Trophoblast cell (in vitro differentiated cells and primary cell): Measurements from ENCODE around the gene RAPGEF1.

Source experiments
- DNase-seq, 2 donors: peaks; one replicate each; pipeline ENCODE4 v3.0.0-alpha.2; 2016
- H2AFZ ChIP-seq: 2 replicates; pipeline ENCODE4 v1.6.1; 2013; ENCODE audit warnings: low read length, moderate library complexity, mild to moderate bottlenecking; ENCODE audit not compliant: insufficient read depth, poor library complexity
- H2AK5ac ChIP-seq: 2 replicates; pipeline ENCODE4 v1.6.1; 2013; ENCODE audit warnings: mild to moderate bottlenecking, low read length
- H2BK120ac ChIP-seq: 2 replicates; pipeline ENCODE4 v1.6.1; 2013; ENCODE audit warnings: low read length, mild to moderate bottlenecking, moderate library complexity; ENCODE audit not compliant: insufficient read depth, poor library complexity
- H2BK12ac ChIP-seq: 2 replicates; pipeline ENCODE4 v1.6.1; 2013; ENCODE audit warnings: mild to moderate bottlenecking, low read length, moderate library complexity
- H2BK5ac ChIP-seq: 2 replicates; pipeline ENCODE4 v1.6.1; 2013; ENCODE audit warnings: low read length, low read depth, moderate library complexity, mild to moderate bottlenecking; ENCODE audit not compliant: poor library complexity
- H3K14ac ChIP-seq: 2 replicates; pipeline ENCODE4 v1.6.1; 2013; ENCODE audit warnings: mild to moderate bottlenecking, low read length
- H3K18ac ChIP-seq: 2 replicates; pipeline ENCODE4 v1.6.1; 2013; ENCODE audit warnings: mild to moderate bottlenecking, low read length
- H3K23ac ChIP-seq: 2 replicates; pipeline ENCODE4 v1.6.1; 2013; ENCODE audit warnings: low read length
- H3K27ac ChIP-seq: 2 replicates; pipeline ENCODE4 v1.5.1; 2013; ENCODE audit warnings: low read depth, mild to moderate bottlenecking, inconsistent platforms, low read length, moderate library complexity
- H3K27me3 ChIP-seq: 2 replicates; pipeline ENCODE4 v1.6.1; 2013; ENCODE audit warnings: inconsistent platforms, mild to moderate bottlenecking, low read length, moderate library complexity; ENCODE audit not compliant: insufficient read depth
- H3K36me3 ChIP-seq, 2 experiments: 1 replicate in 1 of 2; 2 replicates in 1 of 2; pipeline ENCODE4 v1.6.1; 2013; ENCODE audit warnings: low read length in 2 of 2, mild to moderate bottlenecking in 2 of 2, moderate library complexity in 1 of 2; ENCODE audit not compliant: insufficient read depth in 2 of 2, control insufficient read depth in 1 of 2
- H3K4ac ChIP-seq: 2 replicates; pipeline ENCODE4 v1.6.1; 2013; ENCODE audit warnings: low read depth, mild to moderate bottlenecking, low read length, moderate library complexity
- H3K4me1 ChIP-seq, 2 experiments: 1 replicate in 1 of 2; 2 replicates in 1 of 2; pipeline ENCODE4 v1.6.1; 2013; ENCODE audit warnings: low read length in 2 of 2, mild to moderate bottlenecking in 2 of 2, moderate library complexity in 1 of 2; ENCODE audit not compliant: insufficient read depth in 2 of 2, control insufficient read depth in 1 of 2
- H3K4me2 ChIP-seq: 2 replicates; pipeline ENCODE4 v1.6.1; 2013; ENCODE audit warnings: inconsistent platforms, mild to moderate bottlenecking, low read length, moderate library complexity
- H3K4me3 ChIP-seq: 2 replicates; pipeline ENCODE4 v1.5.1; 2013; ENCODE audit warnings: mild to moderate bottlenecking, low read depth, low read length, inconsistent platforms
- H3K79me1 ChIP-seq: one replicate; pipeline ENCODE4 v1.6.1; 2013; ENCODE audit warnings: low read length
- H3K79me2 ChIP-seq: 2 replicates; pipeline ENCODE4 v1.6.1; 2013; ENCODE audit warnings: low read length, mild to moderate bottlenecking; ENCODE audit not compliant: control insufficient read depth, insufficient read depth, poor library complexity
- H3K9ac ChIP-seq: 2 replicates; pipeline ENCODE4 v1.6.1; 2013; ENCODE audit warnings: mild to moderate bottlenecking, low read length
- H3K9me3 ChIP-seq: 2 replicates; pipeline ENCODE4 v1.6.1; 2013; ENCODE audit warnings: low read depth, mild to moderate bottlenecking, control low read depth, inconsistent platforms, low read length; ENCODE audit not compliant: insufficient read depth
- H4K12ac ChIP-seq: 2 replicates; pipeline ENCODE4 v1.6.1; 2013; ENCODE audit warnings: low read depth, mild to moderate bottlenecking, low read length, moderate library complexity
- H4K8ac ChIP-seq: 2 replicates; pipeline ENCODE4 v1.6.1; 2013; ENCODE audit warnings: low read depth, mild to moderate bottlenecking, low read length, moderate library complexity
- H4K91ac ChIP-seq: one replicate; pipeline ENCODE4 v1.6.1; 2013; ENCODE audit warnings: low read depth, mild to moderate bottlenecking, low read length, moderate library complexity
- WGBS: extraction: QIAGEN DNeasy Blood & Tissue Kit; methylation state at CpG from one replicate; pipeline ENCODE4 v1.1.7; 2013; ENCODE audit warnings: missing lambda C conversion rate; ENCODE audit not compliant: insufficient read length, insufficient coverage; ENCODE audit errors: extremely low coverage; 5-methylcytosine and 5-hydroxymethylcytosine counted together

RAPGEF1 gene

GRCh38 chr9:131651599-131651998 lies 88.3 kb downstream of the RAPGEF1 start:
- Histone ChIP-seq H4K12ac (no peak overlapping the region), H3K4ac (no peak overlapping the region), H3K23ac (no peak overlapping the region), H3K14ac (no peak overlapping the region), H3K4me1 (peaks cover 13% of the 10 kb centered on the region in 2 experiments), H4K91ac (no peak overlapping the region), H2AFZ (no peak overlapping the region), H3K79me1 (no peaks in the 10 kb centered on the region), H3K18ac (no peak overlapping the region), H4K8ac (no peak overlapping the region), H3K9me3 (no peaks in the 10 kb centered on the region), H3K9ac (no peak overlapping the region), H2BK12ac (no peak overlapping the region), H3K27ac (no peak overlapping the region), H3K79me2 (peaks cover 7% of the 10 kb centered on the region), H3K4me3 (no peak overlapping the region), H2BK5ac (no peak overlapping the region), H3K36me3 (peaks cover 3 to 12% of the 10 kb centered on the region in 2 experiments), H3K4me2 (no peak overlapping the region), H2BK120ac (no peak overlapping the region), H2AK5ac (no peak overlapping the region), H3K27me3 (no peaks in the 10 kb centered on the region)
- WGBS = no CpG with 5 or more reads among the region's 3 CpGs
- peak; percentile 60 to 88 for DNase-seq

GRCh38 chr9:131651160-131651559 lies 88.7 kb downstream of the RAPGEF1 start:
- Histone ChIP-seq H3K9ac (no peak overlapping the region), H4K91ac (no peak overlapping the region), H3K27me3 (no peaks in the 10 kb centered on the region), H3K4me3 (no peak overlapping the region), H3K36me3 (peaks cover 6 to 15% of the 10 kb centered on the region in 2 experiments), H3K79me2 (peaks cover 5% of the 10 kb centered on the region), H3K79me1 (no peaks in the 10 kb centered on the region), H3K27ac (no peak overlapping the region), H3K18ac (no peak overlapping the region), H4K12ac (no peak overlapping the region), H4K8ac (no peak overlapping the region), H3K14ac (no peak overlapping the region), H2AFZ (no peak overlapping the region), H3K9me3 (no peaks in the 10 kb centered on the region), H3K4me1 (peaks cover 11 to 13% of the 10 kb centered on the region in 2 experiments), H3K4ac (no peak overlapping the region), H2BK12ac (no peak overlapping the region), H3K23ac (no peak overlapping the region), H2AK5ac (no peak overlapping the region), H3K4me2 (no peak overlapping the region), H2BK120ac (no peak overlapping the region), H2BK5ac (no peak overlapping the region)
- WGBS = no CpG with 5 or more reads among the region's 2 CpGs
- no peak for DNase-seq

DNA sequence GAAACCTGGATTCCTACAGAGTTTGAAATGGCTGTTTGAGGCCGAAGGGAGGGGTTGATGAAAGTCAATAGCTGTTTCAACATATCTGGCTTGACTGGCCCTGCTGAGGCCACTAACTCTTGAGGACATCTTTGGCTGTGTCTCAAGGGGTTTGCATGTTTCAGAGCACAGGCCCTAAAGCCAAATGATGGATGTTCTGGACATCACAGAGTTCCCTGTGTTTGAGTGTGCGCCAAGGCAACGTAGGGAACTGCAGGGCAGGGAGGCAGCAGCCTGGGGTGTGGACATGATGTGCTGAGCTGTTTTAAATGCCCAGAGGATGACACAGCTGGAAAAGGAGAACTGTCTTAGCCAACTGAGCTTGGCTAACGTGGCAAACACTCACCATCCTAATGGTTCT lies 89.6 kb downstream of the RAPGEF1 start:
- Histone ChIP-seq H3K4me3 (no peak overlapping the region), H3K14ac (no peak overlapping the region), H2BK120ac (no peak overlapping the region), H3K27ac (no peak overlapping the region), H4K8ac (no peak overlapping the region), H2BK5ac (no peak overlapping the region), H2AFZ (no peak overlapping the region), H3K4me2 (no peak overlapping the region), H2AK5ac (no peak overlapping the region), H3K23ac (no peak overlapping the region), H2BK12ac (no peak overlapping the region), H4K91ac (no peak overlapping the region), H3K79me2 (peaks cover 5% of the 10 kb centered on the region), H3K4me1 (peaks cover 14 to 15% of the 10 kb centered on the region in 2 experiments), H3K4ac (no peak overlapping the region), H3K36me3 (peaks cover 6 to 15% of the 10 kb centered on the region in 2 experiments), H3K9me3 (no peaks in the 10 kb centered on the region), H3K18ac (peak overlapping the region; percentile 11), H3K27me3 (no peaks in the 10 kb centered on the region), H4K12ac (no peak overlapping the region), H3K79me1 (no peaks in the 10 kb centered on the region), H3K9ac (no peak overlapping the region)
- WGBS = no CpG with 5 or more reads among the region's 4 CpGs
- peak; percentile 99 for DNase-seq

DNA sequence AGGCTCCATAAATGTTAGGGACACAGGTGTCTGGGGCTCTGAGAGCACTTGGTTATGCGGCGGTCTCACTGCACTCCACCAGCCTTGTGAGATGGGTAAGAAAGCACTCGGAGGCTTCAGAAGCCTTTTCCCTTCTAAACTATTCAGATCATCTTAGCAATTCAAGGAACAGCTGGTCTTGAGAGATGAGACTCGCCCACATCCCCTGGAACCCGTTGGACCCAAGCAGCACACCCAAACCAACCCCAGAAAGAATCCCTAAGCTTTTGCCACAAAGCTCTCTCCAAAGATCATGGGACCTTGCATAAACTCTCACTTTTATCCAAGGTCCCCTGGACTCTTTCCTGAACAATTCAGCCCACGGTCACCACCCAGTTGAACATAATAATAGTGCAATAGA lies 90.2 kb downstream of the RAPGEF1 start:
- H3K4me3 ChIP-seq = no peak overlapping the region
- no peak overlapping the region for H3K14ac ChIP-seq
- no peaks in the 10 kb centered on the region for H3K27me3 ChIP-seq
- H3K79me2 ChIP-seq = peaks cover 5% of the 10 kb centered on the region
- no peak overlapping the region for H2BK5ac ChIP-seq
- no peak overlapping the region for H4K8ac ChIP-seq
- no peak overlapping the region for H2AK5ac ChIP-seq
- H3K79me1 ChIP-seq = no peaks in the 10 kb centered on the region
- no peak overlapping the region for H4K91ac ChIP-seq
- peak; percentile 40 to 79 for DNase-seq
- no peak overlapping the region for H3K4ac ChIP-seq
- H3K18ac ChIP-seq = no peak overlapping the region
- peaks cover 6 to 15% of the 10 kb centered on the region in 2 experiments for H3K36me3 ChIP-seq
- no peak overlapping the region for H3K9ac ChIP-seq
- H2AFZ ChIP-seq = no peak overlapping the region
- no CpG with 5 or more reads among the region's 6 CpGs for WGBS
- no peak overlapping the region for H3K27ac ChIP-seq
- no peak overlapping the region for H4K12ac ChIP-seq
- H2BK120ac ChIP-seq = no peak overlapping the region
- no peak overlapping the region for H2BK12ac ChIP-seq
- H3K23ac ChIP-seq = no peak overlapping the region
- H3K4me2 ChIP-seq = no peak overlapping the region
- H3K4me1 ChIP-seq = peaks cover 15% of the 10 kb centered on the region in 2 experiments
- no peaks in the 10 kb centered on the region for H3K9me3 ChIP-seq
